Left ventricle myocardium inferior (tissue), 1 donor: ENCODE results near the gene CPNE4. TPM values are rescaled to one million over a fixed set of nuclear protein-coding genes. Genes with fewer than 3 reads are reported as not detected.

Experiments
- DNase-seq: peaks from one replicate; pipeline ENCODE4 v3.0.0-alpha.2; 2020
- H3K27ac ChIP-seq: fragments of 200-600 bp; replicated peaks from 2 replicates; pipeline ENCODE4 v1.8.0; 2021
- H3K27me3 ChIP-seq: fragments of 200-600 bp; 2 replicates; pipeline ENCODE4 v1.8.0; 2021; ENCODE audit warnings: low read depth
- H3K36me3 ChIP-seq: fragments of 200-600 bp; 2 replicates; pipeline ENCODE4 v1.8.0; 2021
- H3K4me1 ChIP-seq: fragments of 200-600 bp; 2 replicates; pipeline ENCODE4 v1.8.0; 2021
- H3K4me3 ChIP-seq: fragments of 200-600 bp; 2 replicates; pipeline ENCODE4 v1.8.0; 2021; ENCODE audit warnings: mild to moderate bottlenecking, moderate library complexity
- H3K9me3 ChIP-seq: fragments of 200-600 bp; replicated peaks from 2 replicates; pipeline ENCODE4 v1.8.0; 2021
- intact Hi-C: fragments of 100-400 bp; cut with micrococcal nuclease; formaldehyde crosslinking; loops from one replicate; pipeline ENCODE4 v1.11.0; 2022
- total RNA-seq: library from RNA; stranded (reverse); fragmentation: NEBNext Ultra II Directional; extraction: Animal tissue kit (Norgen Biotek cat#: 25700); gene quantifications from one replicate; pipeline ENCODE4 v1.2.1, GENCODE V29; 2021
- TF ChIP-seq, protein P1 (sequence below): fragments of 200-600 bp; IDR thresholded peaks from 2 replicates; pipeline ENCODE4 v1.8.0; 2021; ENCODE audit warnings: antibody characterized with exemption, mild to moderate bottlenecking, borderline replicate concordance
- donor health status: DM: no; HTN: yes; CAD: no; lungs with severe emphysema.

Gene CPNE4
- total RNA-seq, 1 donor from 2014 or later, result 17.9 TPM

GRCh38 chr3:131612745-131613144, 422.1 kb downstream of the CPNE4 start:
- Histone ChIP-seq H3K9me3 (no peaks in the 10 kb centered on the region), H3K4me3 (no peak overlapping the region), H3K27ac (no peak overlapping the region), H3K4me1 (peaks cover 3% of the 10 kb centered on the region), H3K27me3 (no peaks in the 10 kb centered on the region), H3K36me3 (no peaks in the 10 kb centered on the region)
- intact Hi-C loops, result no loop called here
- TF ChIP-seq, protein P1, sequence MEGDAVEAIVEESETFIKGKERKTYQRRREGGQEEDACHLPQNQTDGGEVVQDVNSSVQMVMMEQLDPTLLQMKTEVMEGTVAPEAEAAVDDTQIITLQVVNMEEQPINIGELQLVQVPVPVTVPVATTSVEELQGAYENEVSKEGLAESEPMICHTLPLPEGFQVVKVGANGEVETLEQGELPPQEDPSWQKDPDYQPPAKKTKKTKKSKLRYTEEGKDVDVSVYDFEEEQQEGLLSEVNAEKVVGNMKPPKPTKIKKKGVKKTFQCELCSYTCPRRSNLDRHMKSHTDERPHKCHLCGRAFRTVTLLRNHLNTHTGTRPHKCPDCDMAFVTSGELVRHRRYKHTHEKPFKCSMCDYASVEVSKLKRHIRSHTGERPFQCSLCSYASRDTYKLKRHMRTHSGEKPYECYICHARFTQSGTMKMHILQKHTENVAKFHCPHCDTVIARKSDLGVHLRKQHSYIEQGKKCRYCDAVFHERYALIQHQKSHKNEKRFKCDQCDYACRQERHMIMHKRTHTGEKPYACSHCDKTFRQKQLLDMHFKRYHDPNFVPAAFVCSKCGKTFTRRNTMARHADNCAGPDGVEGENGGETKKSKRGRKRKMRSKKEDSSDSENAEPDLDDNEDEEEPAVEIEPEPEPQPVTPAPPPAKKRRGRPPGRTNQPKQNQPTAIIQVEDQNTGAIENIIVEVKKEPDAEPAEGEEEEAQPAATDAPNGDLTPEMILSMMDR, result no peak
- no peak for DNase-seq

- DNase-seq, result no peak
- intact Hi-C loops, result no loop called here
- TF ChIP-seq, protein P1, result no peak
These were observed 424.6 kb downstream of the CPNE4 start for GRCh38 chr3:131610174-131610573.

DNA sequence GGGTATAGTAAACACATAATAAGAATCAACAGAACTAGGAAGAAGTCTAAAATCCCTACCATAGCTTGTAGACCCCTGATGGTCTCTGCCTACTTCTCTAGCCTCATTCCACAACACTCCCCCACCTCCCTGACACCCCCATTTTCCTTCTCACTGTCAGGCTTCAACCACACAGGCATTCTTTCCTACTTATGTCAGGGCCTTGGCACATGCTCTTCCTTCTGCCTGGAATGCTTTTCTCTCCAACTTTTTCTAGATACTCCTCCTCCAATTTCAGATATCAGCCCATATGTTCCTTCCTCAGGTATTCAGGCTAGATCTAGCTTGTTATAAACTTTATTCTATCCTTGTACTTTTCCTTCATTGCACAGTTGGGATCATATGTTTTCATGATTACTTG, 426.1 kb downstream of the CPNE4 start:
- Histone ChIP-seq H3K36me3 (no peaks in the 10 kb centered on the region), H3K9me3 (no peaks in the 10 kb centered on the region), H3K27ac (no peak overlapping the region), H3K4me1 (no peaks in the 10 kb centered on the region), H3K4me3 (no peak overlapping the region), H3K27me3 (no peaks in the 10 kb centered on the region)
- no peak for DNase-seq
- TF ChIP-seq, protein P1, result no peak
- intact Hi-C loops, result no loop called here

More at GRCh38 chr3:131610174-131610573, 424.6 kb downstream of the CPNE4 start:
- Histone ChIP-seq H3K4me3 (no peak overlapping the region), H3K36me3 (no peaks in the 10 kb centered on the region), H3K9me3 (no peaks in the 10 kb centered on the region), H3K4me1 (no peaks in the 10 kb centered on the region), H3K27ac (no peak overlapping the region), H3K27me3 (no peaks in the 10 kb centered on the region)

DNA sequence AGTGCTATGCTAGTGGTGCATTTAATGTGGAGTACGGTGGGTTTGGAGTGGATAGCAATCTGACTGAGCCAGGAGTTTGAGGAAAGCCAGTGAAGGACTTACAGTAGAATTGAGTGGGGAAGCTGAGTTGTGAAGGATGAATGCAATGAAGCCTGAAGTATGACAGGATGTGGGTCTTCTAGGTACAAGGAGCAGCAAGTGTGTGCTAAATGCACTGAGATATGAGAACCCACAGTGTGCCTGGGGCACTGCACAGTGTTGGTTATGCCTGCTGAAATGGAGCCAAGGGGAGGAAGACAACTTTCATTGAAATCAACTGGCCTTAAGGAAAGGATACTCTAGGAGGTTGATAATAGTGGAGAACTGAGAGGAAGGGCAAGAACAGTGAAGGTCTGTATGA, 426.5 kb downstream of the CPNE4 start:
- no peaks in the 10 kb centered on the region for H3K9me3 ChIP-seq
- TF ChIP-seq, protein P1, result no peak
- DNase-seq, result no peak
- H3K27me3 ChIP-seq, result no peaks in the 10 kb centered on the region
- intact Hi-C loops, result no loop called here
- no peaks in the 10 kb centered on the region for H3K36me3 ChIP-seq
- H3K4me1 ChIP-seq, result no peaks in the 10 kb centered on the region
- no peak overlapping the region for H3K4me3 ChIP-seq
- H3K27ac ChIP-seq, result no peak overlapping the region

DNA sequence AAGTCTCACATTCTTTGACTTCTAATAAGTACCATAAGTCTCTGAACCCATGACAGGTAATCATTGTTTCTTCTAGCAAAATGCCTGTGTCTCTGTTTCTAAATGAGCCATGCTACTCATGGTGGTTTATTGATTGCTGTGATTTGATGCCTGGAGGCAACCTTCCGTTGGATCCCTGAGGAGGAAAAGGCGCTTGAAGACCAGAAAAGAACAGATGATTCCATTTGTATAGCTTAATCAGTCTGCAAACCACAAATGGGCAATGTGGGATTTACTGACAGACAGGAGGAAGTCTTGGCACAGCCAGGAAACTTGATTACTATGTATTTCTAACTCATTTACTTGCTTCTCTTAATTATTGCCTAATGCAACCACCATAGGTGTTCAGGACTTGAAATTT, 428.9 kb downstream of the CPNE4 start:
- H3K27me3 ChIP-seq, result no peaks in the 10 kb centered on the region
- no peak overlapping the region for H3K4me3 ChIP-seq
- no peak overlapping the region for H3K27ac ChIP-seq
- peaks cover 4% of the 10 kb centered on the region for H3K4me1 ChIP-seq
- H3K9me3 ChIP-seq, result no peaks in the 10 kb centered on the region
- intact Hi-C loops, result no loop called here
- TF ChIP-seq, protein P1, result no peak
- H3K36me3 ChIP-seq, result no peaks in the 10 kb centered on the region
- DNase-seq, result no peak
